ENCODE data around the gene SCP2. TPM values are rescaled to one million over a fixed set of nuclear protein-coding genes. Genes with fewer than 3 reads are reported as not detected.
A peak's percentile ranks its signal among the peaks of the same experiment; 100 is the strongest.

The SCP2 gene
- total and polyA plus RNA-seq, 2 of the 4 experiments (the other 2 are of a cell fraction): 70.4 to 83.1 TPM

GRCh38 chr1:52877554-52877953 is 49.5 kb upstream of the SCP2 start:
- Histone ChIP-seq H3K18ac (ENCODE audit: low read depth, low read length) (no peak overlapping the region), H3K4ac (ENCODE audit: low read depth, low read length) (no peak overlapping the region), H3K27ac (ENCODE audit: insufficient read depth, low read length) (no peak overlapping the region), H2BK20ac (ENCODE audit: low read depth, low read length) (no peak overlapping the region), H2AFZ (replicated peaks; ENCODE audit: low read length, poor library complexity) (no peak overlapping the region), H3K9ac (ENCODE audit: low read depth, low read length) (no peak overlapping the region), H4K5ac (ENCODE audit: low read depth, low read length) (no peak overlapping the region), H3K4me1 (ENCODE audit: control insufficient read depth, insufficient read depth, low read length) (no peaks in the 10 kb centered on the region), H4K91ac (ENCODE audit: insufficient read depth, low read depth, low read length) (no peak overlapping the region), H3K4me3 (ENCODE audit: insufficient read depth, low read depth, low read length) (no peak overlapping the region), H2BK120ac (ENCODE audit: low read depth, low read length) (no peak overlapping the region), H3K14ac (replicated peaks; ENCODE audit: low read depth, low read length) (no peak overlapping the region), H3K79me1 (ENCODE audit: low read depth in 1 of 2, low read length in 2 of 2) (no peaks in the 10 kb centered on the region), H3K27me3 (ENCODE audit: control insufficient read depth, insufficient read depth, low read length) (no peaks in the 10 kb centered on the region), H3K4me2 (ENCODE audit: low read depth, low read length) (no peak overlapping the region), H3K23ac (ENCODE audit: low read depth, low read length) (no peak overlapping the region), H3K36me3 (ENCODE audit: control insufficient read depth, insufficient read depth, low read length) (0 out of 2 replicates have a peak, but pooled peaks cover 1% of the 10 kb centered on the region), H2AK9ac (replicated peaks; ENCODE audit: low read depth, low read length, poor library complexity) (no peak overlapping the region), H3K56ac (ENCODE audit: extremely low read depth, insufficient read depth, low read length) (no peak overlapping the region), H4K20me1 (ENCODE audit: insufficient read depth, low read length) (no peaks in the 10 kb centered on the region), H2BK5ac (ENCODE audit: low read depth, low read length, poor library complexity, severe bottlenecking) (no peak overlapping the region), H4K8ac (ENCODE audit: low read depth in 2 of 2, low read length in 2 of 2) (no peak overlapping the region), H3K9me1 (ENCODE audit: insufficient read depth, low read length) (0 out of 2 replicates have a peak, but pooled peaks cover 2% of the 10 kb centered on the region), H3K9me3 (ENCODE audit: control insufficient read depth, insufficient read depth, low read length) (no peaks in the 10 kb centered on the region), H2AK5ac (ENCODE audit: low read depth, low read length) (no peak overlapping the region), H2BK15ac (ENCODE audit: low read depth, low read length) (no peak overlapping the region)
- BruUV-seq (replicated peaks): no TSS peak
- CTCF ChIA-PET: interaction anchor here (1.2 kb wide), 1 partner anchor 34 kb away, joined by 5 read pairs; no protein-coding TSS in a partner anchor
- peak; percentile 76 for DNase-seq
- WGBS, 2 experiments (ENCODE audit: extremely low coverage in 2 of 2, insufficient read length in 1 of 2): no CpG with 5 or more reads among the region's 3 CpGs
- no peak for TF ChIP-seq RAD21 (IDR thresholded peaks at IDR 0.05; ENCODE audit: low read length)
- TF ChIP-seq MXI1 (IDR thresholded peaks at IDR 0.05; ENCODE audit: borderline replicate concordance, low read depth, low read length): no peak
- TF ChIP-seq POLR2A (IDR thresholded peaks at IDR 0.05; ENCODE audit: low read depth, low read length): no peak
- no peak for TF ChIP-seq USF2 (IDR thresholded peaks at IDR 0.05; ENCODE audit: low read depth, low read length)
- TF ChIP-seq FOS (IDR thresholded peaks at IDR 0.05; ENCODE audit: low read depth, low read length): no peak
- no peak for TF ChIP-seq MAZ (IDR thresholded peaks at IDR 0.05; ENCODE audit: borderline replicate concordance, low read depth, low read length)
- TF ChIP-seq RCOR1 (IDR thresholded peaks at IDR 0.05; ENCODE audit: insufficient replicate concordance, low read length): no peak
- no peak for TF ChIP-seq SMC3 (IDR thresholded peaks at IDR 0.05; ENCODE audit: low read depth, low read length)
- no peak for TF ChIP-seq CEBPB (IDR thresholded peaks at IDR 0.05; ENCODE audit: low read depth, low read length)
- no peak for TF ChIP-seq BHLHE40 (IDR thresholded peaks at IDR 0.05; ENCODE audit: low read depth, low read length)
- TF ChIP-seq MAFK (IDR thresholded peaks at IDR 0.05; ENCODE audit: low read depth, low read length): no peak
- no peak for TF ChIP-seq RFX5 (IDR thresholded peaks at IDR 0.05; ENCODE audit: low read depth, low read length)
- TF ChIP-seq CHD1 (IDR thresholded peaks at IDR 0.05; ENCODE audit: low read depth, low read length): no peak
- no peak for TF ChIP-seq CTCF (conservative IDR thresholded peaks at IDR 0.05; ENCODE audit: low read depth, low read length)
- no peak for TF ChIP-seq NFE2L2 (IDR thresholded peaks at IDR 0.05; ENCODE audit: low read depth, low read length)
- no peak for TF ChIP-seq ELK1 (IDR thresholded peaks at IDR 0.05; ENCODE audit: borderline replicate concordance, low read depth, low read length)
- POLR2A ChIA-PET (ENCODE audit: unreplicated experiment): no interaction called here
- dilution Hi-C loops (cut with HindIII; ENCODE audit: low sequenced_read_pairs, unreplicated experiment) (no loop called here), intact Hi-C loops (cut with micrococcal nuclease) (no loop called here), in situ Hi-C loops (cut with MboI; ENCODE audit: low sequenced_read_pairs) (no loop called here)
- ATAC-seq (ENCODE audit: low read depth): peak; percentile 76
